Activated gamma-delta T cell treated with Interleukin-2 at 50 U/mL for 16 hours (primary cell): ENCODE measurements around the gene ELK1.
"Not testable (repeated sequence)": the region's sequence is repeated elsewhere in the genome, so short reads cannot be mapped to it uniquely, and the experiment has no call there.

Experiments used
- DNase-seq: peaks from one replicate; pipeline ENCODE4 v3.0.0-alpha.2; 2020

ELK1 gene, protein sequence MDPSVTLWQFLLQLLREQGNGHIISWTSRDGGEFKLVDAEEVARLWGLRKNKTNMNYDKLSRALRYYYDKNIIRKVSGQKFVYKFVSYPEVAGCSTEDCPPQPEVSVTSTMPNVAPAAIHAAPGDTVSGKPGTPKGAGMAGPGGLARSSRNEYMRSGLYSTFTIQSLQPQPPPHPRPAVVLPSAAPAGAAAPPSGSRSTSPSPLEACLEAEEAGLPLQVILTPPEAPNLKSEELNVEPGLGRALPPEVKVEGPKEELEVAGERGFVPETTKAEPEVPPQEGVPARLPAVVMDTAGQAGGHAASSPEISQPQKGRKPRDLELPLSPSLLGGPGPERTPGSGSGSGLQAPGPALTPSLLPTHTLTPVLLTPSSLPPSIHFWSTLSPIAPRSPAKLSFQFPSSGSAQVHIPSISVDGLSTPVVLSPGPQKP

DNA sequence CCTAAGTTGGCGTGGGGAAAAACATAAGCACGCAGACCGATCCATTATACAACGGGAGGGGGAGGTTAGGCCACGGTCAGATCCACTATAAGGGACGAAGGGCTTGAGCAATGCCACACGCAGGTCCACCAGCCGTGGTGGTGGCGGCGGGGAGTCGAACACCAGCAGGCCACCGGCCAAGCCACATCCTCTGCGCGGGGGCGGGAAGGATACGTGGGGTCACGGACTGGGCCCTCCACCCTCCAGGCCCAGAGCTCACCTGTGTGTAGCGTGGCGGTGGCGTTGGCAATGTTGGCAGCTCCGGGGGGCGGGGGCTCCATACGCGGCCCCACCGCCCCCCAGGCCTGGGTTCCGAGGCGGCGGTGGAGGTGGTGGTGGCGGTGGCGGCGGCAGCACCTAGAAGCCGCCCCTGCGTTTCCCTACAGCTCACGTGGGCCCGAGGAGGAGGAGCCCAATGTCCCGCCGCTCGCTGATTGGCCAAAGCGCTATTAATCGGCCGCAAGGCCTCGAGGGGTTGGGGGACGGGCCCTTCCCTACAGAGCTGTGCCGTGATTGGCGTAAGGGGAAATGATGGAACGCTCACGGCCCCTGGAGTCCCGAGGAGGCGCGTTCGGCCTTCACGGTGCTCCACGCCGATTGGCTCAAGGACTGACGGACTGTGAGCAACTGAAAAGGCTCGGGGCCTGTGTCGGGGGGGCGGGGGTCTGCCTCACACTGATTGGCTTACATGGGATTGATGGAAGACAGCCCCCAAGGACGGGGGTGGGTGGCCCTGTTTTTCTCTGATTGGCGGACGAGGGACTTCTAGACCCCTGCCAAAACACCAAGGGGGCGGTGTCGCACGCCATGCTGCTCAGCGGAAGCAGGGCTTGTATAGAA lies at the start of gene ELK1:
TSS of gene ELK1 (minus strand) at position 400 of the 879 bp plus-strand sequence. CDS start 9,122 bp downstream, outside the sequence.
- DNase-seq: peak; percentile 86

DNA sequence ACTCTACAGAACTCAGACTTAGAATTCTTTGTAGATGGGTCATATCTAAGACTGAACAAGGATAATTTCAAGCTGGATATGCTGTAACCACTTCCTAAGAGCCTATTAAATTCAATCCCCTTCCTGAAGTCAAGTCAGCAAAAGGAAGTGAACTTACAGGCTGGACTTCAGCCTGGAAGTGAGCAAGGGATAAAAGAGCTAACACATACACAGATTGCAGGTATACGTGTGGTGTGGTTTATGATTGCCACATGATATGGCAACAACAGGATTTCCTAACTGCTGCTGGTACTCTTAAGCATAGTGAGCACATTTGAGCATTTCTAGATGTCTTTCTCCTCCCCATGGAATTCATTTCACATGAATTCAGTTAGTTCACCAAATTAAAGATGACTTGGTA lies 46.8 kb upstream of the ELK1 start:
- DNase-seq: no peak

DNA sequence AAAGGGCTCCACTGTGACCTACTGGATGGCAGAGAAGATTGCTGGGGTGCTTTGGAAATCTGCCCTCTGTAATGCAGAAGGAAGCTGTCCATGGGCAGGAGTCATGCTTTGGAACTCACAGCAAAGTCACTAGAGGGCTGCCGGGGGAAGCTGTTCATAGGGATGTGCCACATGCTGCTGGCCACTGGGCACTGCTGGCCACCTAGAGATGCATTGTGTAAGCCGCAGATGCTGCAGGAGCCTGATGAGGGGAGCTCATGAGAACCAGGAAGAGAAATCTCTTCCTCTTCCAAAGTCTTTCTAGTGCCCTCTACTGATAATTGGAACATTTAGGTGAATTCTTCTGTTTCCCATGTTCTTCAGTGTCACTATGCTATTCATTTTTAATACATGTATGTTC lies 39.8 kb upstream of the ELK1 start:
- DNase-seq: no peak

DNA sequence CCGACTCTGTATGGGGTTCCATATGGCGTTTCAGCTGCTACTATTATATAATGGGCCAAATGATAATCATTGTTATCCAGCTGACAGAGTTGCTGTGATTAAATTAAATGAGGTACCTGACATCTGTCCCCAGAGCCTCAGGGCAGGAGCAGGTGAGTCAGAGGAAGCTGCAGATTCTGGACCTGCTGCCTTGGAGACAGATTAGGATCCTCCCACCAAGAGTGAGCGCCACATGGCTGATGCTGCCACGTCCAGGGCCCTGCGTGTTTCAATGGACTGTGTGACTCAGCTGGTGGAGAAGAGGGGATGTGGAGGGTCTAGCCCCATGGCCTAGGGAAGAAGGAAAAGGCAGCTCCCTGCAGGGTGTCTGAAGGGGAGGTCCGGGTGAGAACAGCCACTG lies 36.9 kb upstream of the ELK1 start:
- DNase-seq: no peak

DNA sequence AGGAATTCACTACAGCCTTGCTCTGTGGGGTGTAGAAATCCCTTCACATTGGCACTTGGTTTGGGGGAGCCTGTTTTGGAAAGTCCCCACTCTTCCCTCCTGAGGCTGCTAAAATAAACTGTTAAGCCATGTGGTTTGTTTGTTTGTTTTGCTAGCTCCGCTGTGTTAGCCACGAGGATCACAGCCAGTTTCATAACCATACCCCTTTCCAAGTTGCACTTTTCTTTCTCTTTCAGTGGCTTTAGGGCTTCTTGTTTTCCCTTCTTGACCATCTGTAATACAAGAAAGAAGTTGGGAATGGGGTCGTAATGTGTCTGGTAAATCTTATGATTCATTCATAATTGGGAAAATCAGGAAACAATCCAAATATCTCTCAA lies 33.5 kb upstream of the ELK1 start:
- DNase-seq: no peak

DNA sequence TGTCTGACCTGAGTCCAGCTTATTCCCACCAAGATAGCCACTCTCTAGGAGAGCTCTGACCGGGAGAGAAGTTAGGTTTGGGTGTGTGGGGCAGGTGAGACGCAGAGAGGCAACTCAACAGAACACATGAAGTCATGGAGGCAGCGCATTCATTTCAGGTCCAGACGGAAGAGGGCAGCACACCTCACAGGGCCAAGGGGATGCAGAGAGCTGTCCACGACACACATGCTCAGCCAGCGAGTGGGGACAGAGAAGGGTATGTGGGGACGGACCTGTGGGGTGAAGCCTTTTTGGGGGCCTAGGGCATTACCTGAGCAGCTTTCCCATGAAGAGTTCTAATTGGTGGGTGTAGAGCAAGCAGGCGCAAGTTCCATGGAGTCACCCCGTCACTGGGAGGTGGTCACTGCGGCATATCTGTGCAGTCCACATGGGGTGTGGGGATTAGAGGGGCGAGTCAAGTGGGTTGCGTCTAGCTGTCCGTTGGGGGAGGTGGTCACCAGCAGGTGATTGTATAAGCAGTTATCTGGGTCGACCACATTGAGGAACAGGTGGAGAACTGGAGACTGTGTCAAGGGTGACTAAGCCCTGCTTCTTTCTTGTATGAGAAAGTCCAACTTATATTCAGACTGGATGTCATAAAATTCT lies 32.9 kb upstream of the ELK1 start:
- no peak for DNase-seq

DNA sequence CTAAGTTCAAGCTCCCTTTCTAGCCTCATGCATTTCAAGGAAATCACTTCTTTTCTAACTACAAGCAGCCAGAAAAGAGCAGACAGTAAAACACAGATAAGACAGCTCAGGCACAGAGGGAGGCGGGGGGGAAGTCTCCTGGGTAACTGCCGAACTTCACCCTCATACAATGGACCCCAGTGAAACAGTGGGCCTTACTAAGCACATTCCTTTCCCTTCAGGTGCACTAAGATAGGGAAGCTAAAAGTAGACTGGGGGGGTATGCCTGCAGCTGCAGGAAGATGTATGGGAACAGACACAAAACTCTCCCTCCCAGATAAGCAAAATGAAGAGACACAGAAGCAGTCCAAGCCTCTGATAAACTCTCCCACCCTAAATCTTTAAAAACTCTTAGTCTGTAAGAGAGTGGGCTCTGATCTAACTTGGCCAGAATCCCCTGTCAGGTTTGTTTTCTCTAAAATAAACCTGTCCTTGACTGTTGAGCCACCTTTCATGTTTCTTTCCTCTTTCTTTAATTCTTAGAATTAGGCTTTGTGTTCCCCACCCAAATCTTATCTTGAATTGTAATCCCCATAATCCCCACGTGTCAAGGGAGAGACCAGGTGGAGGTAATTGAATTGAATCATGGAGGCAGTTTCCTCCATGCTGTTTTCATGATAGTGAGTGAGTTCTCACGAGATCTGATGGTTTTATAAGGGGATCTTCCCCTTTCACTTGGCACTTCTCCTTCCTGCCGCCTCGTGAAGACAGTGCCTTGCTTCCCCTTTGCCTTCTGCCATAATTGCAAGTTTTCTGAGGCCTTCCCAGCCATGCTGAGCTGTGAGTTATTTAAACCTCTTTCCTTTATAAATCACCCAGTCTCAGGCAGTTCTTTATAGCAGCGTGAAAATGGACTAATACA lies 25.8 kb upstream of the ELK1 start:
- not testable (repeated sequence) for DNase-seq

DNA sequence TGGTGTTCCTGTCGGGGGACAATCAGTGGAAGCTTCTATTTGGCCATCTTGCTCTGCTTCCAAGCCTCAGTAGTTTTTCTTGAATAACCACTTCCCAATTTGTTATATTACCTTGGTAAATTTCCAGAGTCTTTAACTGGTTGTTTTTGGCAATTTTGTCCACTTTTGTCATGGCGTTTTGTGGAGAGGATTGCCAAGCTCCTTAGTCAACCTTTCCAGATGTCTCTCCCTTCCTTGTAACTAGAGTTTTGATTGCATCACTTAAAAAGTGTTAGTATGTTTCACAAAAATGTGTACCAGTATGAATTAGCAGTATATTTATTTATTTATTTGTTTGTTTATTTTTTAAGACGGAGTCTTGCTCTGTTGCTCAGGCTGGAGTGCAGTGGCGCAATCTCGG lies 24.4 kb upstream of the ELK1 start:
- no peak for DNase-seq

DNA sequence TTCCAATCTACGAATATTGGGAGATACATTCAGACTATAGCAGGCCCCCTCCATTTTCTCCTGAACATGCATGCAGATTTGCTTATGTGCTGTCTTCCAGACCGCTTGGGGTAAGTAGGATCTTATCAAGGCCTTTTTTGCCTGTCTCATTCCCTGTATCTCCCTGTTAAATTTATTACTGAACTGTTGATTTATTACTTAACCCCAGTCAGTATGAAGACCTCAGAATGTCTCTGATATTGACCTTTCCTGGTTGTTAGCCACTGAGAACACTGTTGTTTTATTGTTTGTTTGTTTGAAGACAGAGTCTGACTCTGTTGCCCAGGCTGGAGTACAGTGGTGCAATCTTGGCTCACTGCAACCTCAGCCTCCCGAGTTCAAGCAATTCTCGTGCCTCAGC lies 15.4 kb upstream of the ELK1 start:
- not testable (repeated sequence) for DNase-seq

DNA sequence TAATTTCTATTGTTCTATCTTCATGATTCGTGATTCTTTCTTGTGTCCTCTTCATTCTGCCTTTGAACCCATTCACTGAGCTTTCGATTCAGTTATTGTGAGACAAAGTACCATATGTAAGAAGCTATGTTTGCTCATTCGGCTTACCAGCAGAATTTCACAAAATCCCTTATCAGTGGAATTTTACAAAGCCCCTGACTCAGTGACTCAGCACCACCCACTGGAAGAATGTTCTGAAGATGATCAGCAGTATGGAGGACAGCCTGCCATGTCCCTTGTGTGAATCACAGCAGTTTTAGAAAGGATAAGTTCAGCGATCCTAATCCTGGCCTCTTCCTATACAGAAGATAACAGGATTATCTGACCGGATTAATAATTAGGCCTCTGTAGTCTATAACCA lies 14.4 kb upstream of the ELK1 start:
- no peak for DNase-seq

DNA sequence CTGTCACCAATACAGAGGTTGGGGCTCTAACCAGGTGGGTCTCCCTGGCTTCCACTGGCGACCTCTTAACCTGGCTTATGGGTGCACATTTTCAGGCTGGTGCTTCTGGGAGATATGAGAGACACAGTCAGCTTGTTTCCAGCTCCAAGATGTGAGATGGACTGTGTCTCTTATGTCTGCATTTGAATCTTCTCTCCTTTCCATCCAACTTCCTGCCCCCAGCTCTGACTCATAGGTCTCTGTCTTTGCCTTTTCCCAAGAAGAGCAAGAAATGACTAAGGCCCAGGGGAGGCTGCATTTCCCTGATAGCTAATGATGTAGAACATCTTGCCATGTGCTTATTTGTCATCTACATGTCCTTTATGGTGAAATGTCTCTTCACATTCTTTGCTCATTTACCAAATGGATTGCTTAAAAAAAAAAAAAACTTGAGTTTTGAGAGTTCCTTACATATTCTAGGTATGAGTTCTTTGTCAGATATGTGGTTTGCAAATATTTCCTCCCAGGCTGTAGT lies 11.8 kb upstream of the ELK1 start:
- DNase-seq: no peak

DNA sequence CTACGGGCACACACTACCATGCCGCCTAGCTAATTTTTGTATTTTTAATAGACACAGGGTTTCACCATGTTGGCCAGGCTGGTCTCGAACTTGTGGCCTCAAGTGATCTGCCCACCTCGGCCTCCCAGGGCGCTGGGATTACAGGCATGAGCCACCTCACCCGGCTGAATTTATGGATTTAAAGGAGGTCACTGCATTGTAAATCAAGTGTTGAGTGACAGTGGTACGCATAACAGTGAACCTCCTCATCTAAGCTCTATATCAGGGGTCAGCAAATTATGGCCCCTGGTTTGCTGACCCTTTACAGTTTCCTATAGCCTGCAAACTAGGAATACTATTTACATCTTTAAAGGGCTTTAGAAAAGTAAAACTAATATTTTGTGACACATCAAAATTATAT lies 11.2 kb upstream of the ELK1 start:
- no peak for DNase-seq

DNA sequence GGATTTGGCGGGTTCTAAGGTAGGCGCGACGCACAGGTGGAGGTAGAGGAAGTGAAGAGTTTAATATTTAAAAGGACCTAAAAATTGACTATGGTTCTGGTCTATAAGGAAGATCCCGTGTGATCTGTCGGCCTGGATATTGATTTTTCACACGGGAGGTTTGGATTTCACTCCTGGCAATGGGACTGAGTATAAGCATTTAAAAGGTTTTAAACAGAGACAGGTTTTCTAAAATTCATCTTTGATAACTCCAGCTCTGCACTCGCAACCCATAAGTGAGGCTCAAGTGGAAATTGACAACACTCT lies 9.0 kb upstream of the ELK1 start:
- DNase-seq: no peak

DNA sequence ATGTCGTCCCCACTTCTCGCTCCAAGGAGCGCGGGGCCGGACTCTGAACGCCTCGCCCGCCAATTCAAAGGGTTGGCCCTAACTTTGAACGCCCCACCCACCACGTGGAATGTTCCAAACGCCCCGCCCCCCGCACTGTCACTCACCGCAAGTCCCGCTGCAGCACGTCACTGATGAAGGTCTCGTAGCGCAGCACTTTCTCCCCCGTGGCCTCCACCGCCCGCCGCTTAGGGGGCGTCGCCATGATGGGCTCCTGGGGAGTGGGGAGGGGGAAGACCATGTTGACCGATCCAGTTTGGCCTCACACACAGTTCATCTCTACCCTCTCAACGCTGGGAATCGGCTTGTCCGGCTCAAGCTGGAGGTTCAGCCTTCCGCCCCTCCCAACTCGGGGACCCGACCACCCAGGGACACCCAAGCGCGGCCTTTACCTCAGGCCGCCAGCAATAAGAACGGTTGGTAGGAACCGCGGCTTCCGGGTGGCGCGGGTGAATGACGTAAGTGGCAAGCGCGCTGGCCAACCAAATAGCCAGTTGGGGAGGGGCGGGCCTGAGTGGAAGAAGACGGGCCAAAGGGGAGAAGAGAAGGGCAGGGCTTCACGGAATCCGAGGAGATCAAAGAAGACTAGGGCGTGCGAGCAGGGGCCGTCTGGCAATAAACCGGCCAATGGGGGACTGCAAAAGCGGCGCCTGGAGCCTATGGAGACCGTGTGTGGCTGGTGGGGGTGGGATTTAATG lies 8.5 kb upstream of the ELK1 start, which contains the start of gene UXT:
TSS of gene UXT (minus strand) at position 497 of the 737 bp plus-strand sequence. CDS start at position 244, 253 bp downstream.
- DNase-seq: peak; percentile 88

DNA sequence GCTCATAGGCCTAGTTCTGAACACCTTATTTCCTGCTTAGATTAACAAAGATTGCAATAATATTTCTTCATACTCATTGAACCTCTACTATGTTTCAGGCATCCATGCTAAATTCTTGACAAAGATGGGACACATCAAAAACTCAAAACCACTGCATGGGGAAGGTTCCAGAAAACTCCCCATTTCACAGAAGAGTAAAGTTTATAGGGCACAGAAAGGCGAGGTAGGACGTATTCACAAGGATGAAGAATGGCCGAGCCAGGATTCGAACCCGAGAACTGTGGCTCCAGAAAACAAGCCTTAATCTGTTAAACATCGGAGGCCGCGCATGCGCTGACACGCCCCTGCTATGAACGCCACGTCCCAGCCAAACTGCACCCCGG lies 7.9 kb upstream of the ELK1 start:
- DNase-seq: no peak

DNA sequence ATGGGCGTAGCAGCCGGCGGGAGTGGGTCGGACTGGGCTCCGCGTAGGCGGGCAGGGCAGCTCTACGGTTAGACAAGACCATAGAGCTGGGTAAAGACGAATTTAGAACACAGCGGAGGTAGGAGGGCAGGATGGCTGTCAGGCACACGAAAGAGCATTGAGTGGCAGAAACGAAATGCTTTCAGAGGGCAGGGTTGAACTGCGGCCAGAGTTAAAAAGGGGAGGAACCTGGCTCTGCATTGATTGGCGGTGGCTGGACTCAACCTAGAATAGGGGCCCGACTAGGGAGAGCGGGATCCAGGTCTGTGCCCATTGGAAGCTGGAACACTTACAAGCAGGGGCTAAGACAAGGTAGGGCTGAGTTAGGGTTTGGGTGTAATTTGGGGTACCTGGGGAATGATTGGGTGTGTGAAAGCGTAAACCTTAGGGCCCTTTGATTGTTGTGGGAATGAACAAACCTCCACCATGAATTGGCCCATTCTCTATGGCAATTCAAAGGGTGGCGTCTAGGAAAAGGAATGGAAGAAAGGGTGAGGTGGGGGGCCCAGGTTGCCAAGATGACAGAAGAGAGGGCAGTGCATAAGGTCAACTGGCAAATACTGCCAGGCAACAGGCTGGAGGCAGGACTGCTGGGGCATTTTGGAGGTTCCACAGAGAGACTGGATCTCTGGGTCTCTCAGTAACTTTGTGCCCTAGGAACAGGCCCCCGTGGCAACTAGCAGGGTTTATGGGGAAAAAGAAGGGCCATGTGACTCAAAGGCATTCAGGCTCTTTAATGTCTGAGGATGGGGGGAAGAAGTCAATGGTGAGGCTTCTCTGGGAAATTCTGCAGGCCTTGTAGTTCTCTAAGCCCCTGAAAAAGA lies 911 bp upstream of the ELK1 start:
- no peak for DNase-seq

DNA sequence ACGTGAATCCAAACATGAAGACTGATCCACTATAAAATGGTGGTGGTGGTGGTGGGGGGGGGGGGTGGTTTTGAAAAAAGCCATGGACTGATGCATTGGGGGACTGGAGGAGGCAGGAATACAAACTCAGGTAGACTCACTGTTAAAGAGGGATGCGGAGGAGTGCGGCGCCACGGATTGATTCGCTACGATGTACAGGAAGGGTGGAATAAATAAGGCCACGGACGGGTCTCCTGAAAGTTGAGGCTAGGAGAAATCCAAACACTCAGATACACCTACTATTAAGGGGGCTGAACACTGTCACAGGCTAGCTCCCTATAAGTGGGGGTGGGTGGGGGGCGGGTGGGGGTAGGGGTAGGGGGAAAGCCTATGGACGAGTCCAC lies 591 bp downstream of the ELK1 start:
- no peak for DNase-seq

DNA sequence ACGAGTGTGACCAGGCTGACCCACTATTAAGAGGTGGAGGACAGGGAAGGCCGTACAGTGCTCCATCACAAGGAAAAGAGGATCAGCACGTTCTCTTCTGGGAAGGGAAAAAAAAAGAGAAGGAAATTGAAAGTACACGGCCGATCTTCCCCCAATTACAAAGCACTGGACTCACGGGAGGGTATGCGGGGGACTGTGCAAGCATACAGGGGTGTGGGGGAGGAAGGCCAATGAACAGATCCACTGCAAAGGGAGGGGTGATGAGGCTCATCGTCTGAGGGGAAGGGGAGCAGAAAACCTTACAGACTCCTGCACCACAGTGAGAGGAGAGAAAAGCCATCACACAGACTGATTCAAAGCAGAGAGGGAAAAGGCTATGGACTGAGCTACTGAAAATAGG lies 1.1 kb downstream of the ELK1 start:
- DNase-seq: no peak

DNA sequence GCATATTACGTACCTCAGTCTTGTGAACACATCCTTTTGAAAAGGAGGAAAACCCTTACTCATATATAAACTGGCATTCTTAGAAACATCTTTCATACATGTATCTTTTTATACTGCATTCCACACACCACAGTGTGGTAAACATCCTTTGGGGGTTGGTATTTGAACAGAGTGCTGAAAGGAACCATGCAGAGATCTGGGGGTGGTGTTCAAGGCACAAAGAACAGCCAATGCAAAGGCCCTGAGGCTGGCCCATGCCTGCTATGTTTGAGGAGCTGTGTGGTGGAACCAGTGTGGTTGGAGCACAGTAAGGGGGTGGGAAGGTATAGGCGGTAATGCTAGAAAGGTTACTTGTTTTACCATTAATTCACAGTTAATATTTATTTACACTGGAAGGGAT lies 2.0 kb downstream of the ELK1 start:
- DNase-seq: no peak

DNA sequence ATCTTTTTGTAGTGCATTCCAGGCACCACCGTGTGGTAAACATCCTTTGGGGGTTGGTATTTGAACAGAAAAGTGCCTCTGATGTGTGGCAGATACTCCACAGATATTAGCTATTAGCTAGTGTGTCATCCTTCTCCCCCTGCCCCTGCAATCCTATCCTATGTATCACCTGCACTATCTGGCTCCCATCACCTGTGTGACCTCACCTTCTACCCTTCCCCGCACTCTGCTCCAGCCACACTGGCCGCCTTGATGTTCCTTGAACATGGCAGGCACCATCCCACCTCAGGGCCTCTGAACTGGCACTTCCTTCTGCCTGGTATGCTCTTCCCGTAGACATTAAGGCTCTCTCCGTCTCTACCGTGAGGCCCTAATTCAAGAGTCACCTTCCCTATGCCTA lies 3.7 kb downstream of the ELK1 start:
- DNase-seq: no peak

DNA sequence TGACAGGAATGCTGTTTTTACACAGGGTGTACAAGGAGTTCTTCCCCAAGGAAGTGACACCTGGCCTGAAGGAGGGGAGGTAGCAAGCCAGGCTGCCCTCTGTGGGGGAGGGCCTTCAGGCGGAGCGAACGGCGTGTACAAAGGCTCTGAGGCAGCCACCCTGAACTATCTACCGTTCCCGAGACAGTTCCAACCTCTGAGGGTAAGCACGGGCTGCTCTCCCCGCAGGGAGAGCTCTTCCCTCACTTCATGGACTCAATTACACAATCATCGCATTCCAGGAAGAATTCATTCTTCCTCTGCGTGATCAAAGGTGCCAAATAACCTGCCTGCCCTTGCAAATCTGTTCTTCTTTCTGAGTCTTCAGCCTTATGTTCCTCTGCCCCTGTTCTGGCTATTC lies 4.8 kb downstream of the ELK1 start:
- DNase-seq: no peak
